Renal pelvis (tissue), 4 donors: ENCODE measurements around the gene MCRS1. TPM values are rescaled to one million over a fixed set of nuclear protein-coding genes. Genes with fewer than 3 reads are reported as not detected.

Experiments
- DNase-seq: peaks from one replicate; pipeline ENCODE4 v3.0.0-alpha.2; 2013
- polyA plus RNA-seq, 3 donors: library from polyadenylated mRNA; unstranded; fragments of 120-200 nt; gene quantifications; one replicate each; pipeline ENCODE4 v1.2.1, GENCODE V29; 2013; ENCODE audit not compliant: insufficient read length in 3 of 3

MCRS1 gene
- polyA plus RNA-seq, 3 donors: 72.6 to 81.3 (median 77.1) TPM

GRCh38 chr12:49559011-49559675 is 8.8 kb downstream of the MCRS1 start:
- no peak for DNase-seq

DNA sequence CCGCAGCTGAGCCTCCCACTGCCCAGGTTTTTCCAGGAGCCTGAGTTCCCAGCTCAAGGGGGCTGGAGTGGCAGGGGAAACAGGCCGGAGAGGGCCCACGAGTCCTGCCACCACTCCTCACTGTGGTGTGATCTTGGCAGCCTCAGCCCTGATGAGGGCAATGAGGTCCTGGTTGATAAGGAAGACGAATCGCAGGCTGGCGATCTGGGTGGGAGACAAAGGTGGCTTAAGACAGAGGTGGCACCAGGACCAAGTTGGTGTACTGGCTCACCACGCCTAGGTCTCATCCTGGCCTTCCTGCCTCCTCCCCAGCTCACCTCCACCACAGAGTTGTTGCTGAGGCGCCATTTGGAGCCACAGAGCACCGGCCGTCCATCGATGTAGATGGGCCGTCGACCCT is 9.4 kb downstream of the MCRS1 start:
- no peak for DNase-seq

GRCh38 chr12:49557917-49558215 is 10.1 kb downstream of the MCRS1 start:
- no peak for DNase-seq

- DNase-seq: no peak
These were observed 10.6 kb downstream of the MCRS1 start for GRCh38 chr12:49557187-49557916.

GRCh38 chr12:49556391-49557186 is 11.4 kb downstream of the MCRS1 start:
- DNase-seq: no peak

DNA sequence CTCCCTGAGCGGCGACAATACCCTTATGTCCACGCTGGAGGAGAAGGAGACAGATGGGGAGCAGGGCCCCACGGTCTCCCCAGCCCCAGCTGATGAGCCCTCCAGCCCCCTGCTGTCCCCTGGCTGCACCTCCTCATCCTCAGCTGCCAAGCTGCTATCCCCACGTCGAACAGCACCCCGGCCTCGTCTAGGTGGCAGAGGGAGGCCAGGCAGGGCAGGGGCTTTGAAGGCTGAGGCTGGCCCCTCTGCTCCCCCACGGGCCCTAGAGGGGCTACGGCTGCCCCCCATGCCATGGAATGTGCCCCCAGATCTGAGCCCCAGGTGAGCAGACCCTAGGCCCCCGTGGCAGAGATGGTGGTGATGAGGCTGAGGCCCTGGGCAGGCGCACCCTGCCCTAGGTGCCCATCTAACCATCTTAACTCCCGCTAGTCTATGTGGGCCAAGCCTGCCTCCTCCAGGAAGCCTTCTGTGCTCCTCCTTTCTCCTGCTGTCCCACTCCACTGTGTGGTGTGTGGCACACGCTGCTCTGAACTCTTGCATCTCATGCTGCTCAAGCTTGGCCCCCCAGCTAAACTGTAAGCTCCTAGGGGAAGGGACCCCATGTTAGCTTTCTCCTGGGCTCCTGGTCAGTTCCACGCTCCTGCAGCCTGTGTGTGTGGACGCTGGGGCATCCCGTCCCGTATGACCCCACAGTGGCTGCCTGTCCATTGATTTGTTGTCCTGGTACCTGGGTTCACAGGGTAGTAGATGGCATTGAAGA is 12.1 kb downstream of the MCRS1 start:
- no peak for DNase-seq

- DNase-seq: no peak
These were observed 13.7 kb downstream of the MCRS1 start for GRCh38 chr12:49554266-49554665.

- DNase-seq: no peak
These were observed 14.3 kb downstream of the MCRS1 start for GRCh38 chr12:49553512-49554088.

- no peak for DNase-seq
These were observed 15.0 kb downstream of the MCRS1 start for GRCh38 chr12:49552899-49553298.

GRCh38 chr12:49552425-49552824 is 15.5 kb downstream of the MCRS1 start:
- no peak for DNase-seq

GRCh38 chr12:49552014-49552413 is 15.9 kb downstream of the MCRS1 start:
- DNase-seq: no peak

DNA sequence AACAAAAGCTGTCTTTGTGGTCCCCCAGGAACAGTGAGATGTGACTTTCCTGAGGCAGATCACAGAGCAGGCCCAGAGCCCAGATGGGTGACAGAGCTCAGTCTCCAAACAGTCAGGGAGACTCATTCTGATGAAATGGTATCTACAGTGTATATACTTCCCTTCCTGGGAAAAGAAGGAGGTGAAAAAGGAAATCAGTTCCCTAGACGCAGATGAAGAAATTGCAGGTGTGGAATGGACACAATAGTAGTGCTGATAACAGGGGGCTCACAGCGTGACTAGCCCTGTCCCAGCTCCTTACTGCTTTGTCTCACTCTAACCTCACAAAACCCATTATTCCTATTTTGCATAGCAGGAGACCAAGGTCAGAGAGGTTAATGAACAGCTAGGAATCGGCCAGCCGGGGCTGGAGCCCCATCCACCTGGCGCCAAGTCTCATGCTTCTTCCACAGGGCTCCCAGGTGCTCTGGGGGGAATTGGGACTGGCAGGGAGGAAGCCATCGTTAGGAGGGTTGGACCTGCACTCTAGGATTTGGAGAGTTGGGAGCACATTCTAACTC is 17.2 kb downstream of the MCRS1 start:
- no peak for DNase-seq

GRCh38 chr12:49549735-49550692 is 17.9 kb downstream of the MCRS1 start:
- DNase-seq: no peak

DNA sequence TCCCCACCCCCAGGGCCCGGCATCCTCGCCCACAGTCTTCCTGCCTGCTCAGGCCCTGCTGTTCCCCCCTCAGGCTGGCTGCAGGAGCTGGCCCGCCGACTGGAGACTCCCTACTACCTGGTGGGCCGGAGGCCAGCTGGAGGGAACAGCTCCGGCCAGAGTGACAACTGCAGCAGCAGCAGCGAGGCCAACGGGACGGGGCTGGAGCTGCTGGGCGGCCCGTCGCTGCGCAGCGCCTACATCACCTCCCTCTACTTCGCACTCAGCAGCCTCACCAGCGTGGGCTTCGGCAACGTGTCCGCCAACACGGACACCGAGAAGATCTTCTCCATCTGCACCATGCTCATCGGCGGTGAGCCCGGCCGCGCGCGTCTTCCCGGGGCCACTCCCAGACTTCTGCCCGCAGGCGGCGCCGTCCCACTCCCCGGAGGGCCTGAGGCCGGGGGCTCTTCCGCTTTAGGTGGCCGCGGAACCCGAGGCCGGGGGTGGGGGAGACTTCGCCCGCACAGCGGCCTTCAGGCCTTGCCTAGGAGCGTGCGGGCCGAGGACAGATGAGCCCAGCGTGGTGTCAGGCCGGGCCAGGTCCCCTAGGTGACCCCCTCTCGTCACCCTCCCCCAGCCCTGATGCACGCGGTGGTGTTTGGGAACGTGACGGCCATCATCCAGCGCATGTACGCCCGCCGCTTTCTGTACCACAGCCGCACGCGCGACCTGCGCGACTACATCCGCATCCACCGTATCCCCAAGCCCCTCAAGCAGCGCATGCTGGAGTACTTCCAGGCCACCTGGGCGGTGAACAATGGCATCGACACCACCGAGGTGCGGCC is 18.9 kb downstream of the MCRS1 start:
- DNase-seq: no peak

DNA sequence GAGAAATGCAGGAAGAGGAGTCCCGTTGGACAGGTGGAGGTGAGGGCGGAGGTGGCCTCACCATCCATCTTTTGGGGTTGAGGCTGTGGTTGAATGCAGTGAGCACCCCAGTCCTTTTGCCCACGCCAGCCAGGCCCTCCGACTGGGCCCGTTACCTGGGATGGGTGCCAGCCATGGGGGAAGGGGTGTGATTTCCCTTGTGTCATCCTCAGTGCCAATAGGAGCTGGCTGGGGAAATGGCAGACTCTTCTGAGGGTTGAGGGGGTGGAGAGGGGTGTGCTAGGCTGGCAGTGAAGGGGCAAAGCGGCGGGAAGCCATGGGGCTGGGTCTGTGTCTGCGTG is 19.5 kb downstream of the MCRS1 start:
- no peak for DNase-seq

DNA sequence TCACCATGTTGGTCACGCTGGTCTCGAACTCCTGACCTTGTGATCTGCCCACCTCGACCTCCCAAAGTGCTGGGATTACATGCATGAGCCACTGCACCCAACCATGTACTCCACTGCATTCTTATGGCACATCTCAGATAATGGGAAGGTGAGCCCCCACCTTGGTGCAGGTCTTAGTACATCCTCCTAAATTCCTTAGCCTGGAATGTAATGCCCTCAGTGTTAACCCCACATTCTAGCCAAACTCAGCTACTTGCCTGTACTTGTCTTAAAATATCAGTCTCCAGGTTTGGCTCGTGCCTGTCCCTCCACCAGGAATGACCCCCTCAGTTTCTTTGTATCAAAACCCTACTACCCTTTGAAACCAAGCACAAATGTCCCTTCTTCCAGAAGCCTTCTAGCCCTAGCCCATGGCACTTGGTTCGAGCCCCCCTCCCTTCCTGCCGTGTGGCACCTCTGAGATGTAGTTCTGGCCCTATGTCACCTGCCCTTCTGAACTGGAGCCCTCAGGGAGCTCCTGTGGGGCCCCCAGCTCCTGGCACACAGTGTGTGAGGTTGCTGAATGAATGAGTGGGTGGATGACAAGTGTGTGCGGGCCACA is 20.8 kb downstream of the MCRS1 start:
- no peak for DNase-seq

GRCh38 chr12:49546481-49546880 is 21.5 kb downstream of the MCRS1 start:
- no peak for DNase-seq

DNA sequence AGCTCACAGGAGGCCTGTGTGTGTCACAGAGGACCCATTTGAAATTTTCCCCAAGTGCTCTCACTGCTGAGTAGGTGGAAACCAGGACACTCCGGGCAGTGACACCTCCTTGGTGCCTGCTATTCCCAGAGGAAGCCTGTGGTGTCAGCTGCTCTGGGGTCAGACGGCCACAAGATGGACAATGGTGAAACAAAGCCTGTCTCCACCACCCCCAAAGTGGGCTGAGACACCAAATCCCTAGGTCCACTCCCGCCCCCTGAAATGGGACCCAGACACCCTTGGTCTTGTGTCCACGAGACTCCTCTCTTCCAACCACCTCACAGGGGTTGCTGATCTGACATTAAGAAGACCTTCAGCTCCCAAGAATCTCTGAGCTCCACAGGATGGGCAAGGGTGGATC is 22.1 kb downstream of the MCRS1 start:
- DNase-seq: no peak
